ENCODE measurements around the gene CLNK.
"Not testable (repeated sequence)": the region's sequence is repeated elsewhere in the genome, so short reads cannot be mapped to it uniquely, and the experiment has no call there.

The CLNK gene

DNA sequence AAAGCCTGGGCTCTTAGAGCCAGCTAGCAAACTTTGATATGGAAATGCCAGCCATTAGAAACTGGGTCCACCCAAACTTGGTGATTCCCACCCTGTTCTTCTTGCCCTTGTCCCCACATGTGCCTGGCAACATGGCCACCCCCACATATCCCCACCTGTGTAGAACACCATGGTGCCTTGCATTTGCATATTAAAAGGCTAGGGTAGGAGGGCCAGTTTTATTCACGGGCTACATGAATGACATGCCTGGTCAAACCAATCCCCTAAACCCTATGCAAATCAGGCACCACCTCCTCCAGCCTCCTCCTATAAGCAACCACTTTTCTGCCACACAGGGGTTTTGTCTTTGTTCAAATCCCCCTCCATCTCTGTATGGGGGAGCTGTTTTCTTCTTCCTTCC, 104.9 kb downstream of the CLNK start:
- no peak for DNase-seq (ENCODE audit: low spot score)

DNA sequence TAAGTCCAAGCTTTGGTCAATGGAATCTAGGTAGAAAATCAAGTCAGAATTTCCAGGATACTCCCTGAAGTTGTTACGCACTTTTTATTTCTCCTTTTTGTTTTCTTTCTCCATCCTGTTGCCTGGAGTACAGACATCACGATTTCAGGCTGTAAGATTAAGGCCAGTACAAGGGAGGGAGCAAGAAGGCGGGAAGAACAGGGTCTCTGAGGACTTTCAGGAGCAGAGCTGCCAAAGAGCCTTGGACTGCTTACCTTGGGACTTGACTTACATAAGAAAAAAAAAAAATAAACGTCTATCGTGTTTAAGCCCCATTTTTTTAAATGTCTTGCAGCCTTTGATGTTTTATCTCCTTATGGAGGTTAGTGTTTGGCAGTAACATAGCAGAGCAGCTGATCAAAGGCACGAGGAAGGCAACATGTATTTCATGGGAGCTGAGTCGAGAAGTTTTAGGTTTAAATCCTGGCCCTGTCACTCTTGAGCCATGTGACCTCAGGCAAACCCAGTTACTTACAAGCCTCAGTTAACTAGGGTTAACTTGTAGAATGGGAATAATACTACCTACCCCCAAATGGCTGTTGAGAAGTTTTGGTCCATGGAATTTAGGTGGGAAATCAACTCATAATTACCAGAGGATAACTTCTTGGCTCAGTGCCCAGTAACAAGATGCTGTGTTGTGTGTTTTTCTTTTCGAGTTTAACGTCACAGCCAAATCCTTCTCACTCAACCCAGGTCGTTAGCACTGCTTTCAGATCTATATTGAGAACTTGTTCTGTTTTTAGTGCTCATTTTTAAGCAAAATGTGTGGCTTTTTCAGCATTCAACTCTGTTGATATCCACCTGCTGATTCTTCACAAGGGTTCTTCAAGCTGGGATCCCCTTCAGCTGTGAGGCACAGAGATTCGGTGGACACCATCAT, 106.8 kb downstream of the CLNK start:
- no peak for DNase-seq (ENCODE audit: low spot score)

DNA sequence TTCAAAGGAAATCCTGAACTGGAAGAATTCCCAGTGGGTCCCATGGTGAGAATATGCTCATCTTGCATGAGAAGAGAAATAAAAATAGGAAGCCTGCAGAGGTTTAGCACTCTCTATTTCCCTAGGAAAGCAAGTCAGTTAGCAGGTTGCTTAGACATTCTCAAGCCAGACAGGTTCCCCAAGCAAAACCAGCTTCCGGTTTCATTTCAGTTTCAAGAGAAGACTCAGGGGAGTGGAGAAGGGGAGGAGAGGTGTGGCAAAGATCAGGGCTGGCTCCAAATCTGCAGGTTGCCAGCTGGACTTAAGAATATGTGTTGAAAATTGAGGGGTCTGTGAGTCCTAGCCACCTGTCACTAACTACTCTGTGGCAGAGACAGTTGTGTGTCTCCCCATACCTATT, 107.5 kb downstream of the CLNK start:
- DNase-seq (ENCODE audit: low spot score): no peak

DNA sequence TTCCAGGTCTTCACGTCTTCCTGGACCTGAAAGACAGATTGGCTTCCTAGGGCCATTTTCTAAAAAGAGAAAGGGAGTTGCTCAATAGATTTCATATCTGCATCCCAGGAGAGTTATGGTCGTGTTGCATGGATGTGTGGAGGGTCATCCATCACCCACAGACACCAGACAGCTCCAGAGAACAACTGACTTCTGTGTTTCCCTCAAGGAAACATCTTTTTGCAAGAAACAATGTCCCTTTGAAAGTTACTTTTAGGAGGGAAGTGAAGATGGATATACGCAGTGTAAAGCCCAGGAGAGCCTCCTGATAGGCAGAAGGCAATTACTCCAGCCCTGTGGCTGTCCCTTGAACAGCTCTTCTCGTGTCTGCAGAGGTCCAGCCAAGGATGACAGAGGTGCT, 108.3 kb downstream of the CLNK start:
- no peak for DNase-seq (ENCODE audit: low spot score)

DNA sequence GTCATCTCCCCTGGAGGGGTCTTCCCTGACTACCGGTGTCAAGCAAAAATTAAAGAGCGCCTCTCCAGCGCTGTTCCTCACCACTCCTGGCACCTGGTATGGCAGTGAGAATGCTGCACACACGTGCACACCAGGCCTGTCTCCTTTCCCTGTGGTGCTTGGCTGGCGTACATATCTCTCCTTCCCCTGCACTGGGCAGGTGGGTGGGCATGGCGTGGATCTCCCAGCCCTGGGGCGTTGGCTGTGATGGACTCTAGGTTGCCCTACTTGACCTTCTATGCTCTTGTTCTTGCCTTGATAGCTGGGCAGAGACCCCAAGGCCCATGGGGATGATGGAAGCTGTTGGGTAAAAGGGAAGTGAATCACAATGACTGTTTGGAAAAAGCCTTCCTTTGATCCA, 109.2 kb downstream of the CLNK start:
- no peak for DNase-seq (ENCODE audit: low spot score)

DNA sequence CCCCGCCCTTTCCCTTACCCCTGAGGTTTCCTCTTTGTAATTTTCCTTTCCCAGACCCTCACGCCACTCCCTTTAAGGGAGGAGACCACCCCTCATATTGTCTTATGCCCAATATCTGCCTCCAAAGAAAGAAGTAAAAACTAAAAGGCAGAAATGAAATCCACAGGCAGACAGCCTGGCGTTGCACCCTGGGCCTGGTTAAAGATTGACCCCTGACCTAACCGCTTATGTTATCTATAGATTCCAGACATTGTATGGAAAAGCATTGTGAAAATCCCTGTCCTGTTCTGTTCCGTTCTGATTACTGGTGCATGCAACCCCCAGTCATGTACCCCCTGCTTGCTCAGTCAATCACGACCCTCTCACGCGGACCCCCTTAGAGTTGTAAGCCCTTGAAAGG, 110.0 kb downstream of the CLNK start:
- not testable (repeated sequence) for DNase-seq (ENCODE audit: low spot score)

DNA sequence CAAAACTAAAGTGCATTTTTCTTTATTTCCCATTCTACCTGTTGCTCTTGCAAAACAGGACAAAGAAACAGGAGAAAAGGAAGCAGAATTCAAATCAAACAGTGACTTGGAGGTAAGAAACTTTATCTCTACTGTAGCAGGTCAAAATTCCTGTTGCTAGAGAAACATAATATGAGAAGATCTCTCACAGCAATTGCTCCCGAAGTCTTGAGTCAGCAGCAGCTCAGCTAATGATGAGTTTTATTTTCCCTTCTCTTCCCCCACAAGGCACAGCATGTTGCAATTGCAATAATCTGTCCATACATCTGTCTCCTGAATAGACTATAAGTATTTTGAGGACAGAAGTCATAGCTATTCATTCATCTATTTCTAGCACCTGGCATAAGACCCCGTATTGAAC, 112.7 kb downstream of the CLNK start:
- no peak for DNase-seq (ENCODE audit: low spot score)

DNA sequence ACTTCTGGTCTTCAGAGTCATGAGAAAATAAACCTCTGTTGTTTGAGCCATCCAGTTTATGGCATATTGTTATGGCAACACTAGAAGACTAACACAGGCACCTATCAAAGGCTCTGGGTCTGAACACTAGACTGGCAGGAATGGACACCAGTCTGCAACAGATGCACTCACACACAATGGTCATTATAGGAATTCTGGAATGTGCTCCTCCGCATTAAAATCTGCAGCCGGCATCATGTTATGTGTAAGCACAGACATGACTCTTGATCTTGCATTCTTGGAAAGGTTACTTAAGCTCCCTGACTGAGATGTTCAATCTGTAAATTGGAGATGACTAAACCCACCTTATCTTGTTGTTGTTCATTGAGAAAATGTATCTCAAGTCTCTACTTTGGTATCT, 115.1 kb downstream of the CLNK start:
- no peak for DNase-seq (ENCODE audit: low spot score)

DNA sequence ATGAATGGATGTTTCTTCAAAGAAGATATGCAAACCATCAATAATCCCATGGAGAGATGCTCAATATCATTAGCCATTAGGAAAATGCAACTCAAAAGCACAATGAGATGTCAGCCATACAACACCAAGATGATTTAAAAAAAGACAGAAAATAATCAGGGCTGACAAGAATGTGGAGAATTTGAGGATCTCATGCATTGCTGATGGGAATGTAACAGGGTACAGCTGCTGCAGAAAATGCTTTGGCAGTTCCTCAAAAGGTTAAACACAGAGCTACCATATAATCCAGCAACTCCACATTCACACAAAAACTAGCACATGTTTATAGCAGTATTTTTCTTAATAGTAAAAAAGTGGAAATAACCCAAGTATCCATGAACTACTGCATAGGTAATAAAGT, 116.8 kb downstream of the CLNK start:
- DNase-seq (ENCODE audit: low spot score): no peak

DNA sequence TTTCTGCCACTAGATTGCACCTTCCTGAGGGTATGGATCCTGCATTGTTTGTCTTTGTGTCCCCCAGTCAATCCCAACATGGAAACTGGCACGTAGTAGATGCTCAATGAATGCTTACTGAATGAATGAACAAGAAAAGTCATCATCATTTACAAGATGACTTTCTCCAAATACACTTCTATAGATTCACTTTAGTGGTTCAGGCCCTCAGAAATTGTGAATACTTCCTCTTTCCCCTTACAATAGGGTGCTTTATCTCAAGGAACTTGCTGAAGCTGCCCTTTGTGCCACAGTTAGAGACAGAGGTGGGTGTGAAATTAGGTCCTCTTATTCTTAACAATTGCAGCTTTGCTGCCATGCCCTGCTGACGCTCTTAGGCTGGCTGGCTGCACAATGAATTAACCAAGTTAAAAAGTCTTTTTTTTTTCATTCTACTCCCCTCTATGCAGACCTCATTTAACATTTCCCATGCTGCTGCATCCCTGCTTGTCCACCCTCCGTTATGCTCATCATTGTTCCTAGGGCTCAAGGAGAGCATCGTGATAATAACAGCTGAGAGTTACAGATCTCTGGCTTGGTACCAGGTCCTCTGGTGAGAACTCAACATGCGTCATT, 119.3 kb downstream of the CLNK start:
- DNase-seq (ENCODE audit: low spot score): no peak

DNA sequence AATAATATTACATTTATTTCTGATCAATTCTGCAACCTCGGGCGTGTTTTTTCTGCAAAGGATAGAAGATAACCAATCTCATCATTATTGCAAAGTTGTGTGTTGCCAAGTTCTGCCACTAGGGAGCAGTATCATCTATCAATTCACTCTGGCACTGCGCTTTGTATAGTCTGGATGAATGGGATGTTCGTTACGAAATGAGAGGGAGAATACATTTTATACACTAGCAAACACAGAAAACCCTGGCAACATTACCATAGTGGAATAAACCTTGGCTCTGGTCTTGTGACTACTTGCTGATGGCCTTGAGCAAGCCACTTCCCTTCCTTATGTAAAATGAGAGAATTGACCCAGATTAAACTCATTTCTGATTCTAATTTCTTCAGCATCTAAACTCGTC, 129.9 kb downstream of the CLNK start:
- DNase-seq (ENCODE audit: low spot score): peak; percentile 30

DNA sequence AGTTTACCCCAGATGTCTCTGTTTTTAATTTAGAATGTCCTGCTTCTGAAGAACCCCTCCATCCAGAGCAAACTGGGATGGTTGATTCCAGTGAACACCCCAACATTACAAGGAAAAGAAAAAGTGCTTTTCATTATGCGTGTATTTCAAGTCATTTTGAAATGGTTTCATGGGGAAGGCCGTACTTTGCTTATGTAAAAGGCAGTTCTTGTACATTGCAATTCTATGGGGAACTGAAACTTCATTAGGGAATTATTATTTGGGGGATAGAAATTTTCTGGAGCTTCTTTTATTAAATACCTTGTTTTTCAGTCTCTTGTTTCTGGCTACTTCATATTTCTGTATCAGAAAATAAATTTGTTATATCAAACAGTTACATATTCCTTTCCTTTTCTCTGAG, 130.4 kb downstream of the CLNK start:
- DNase-seq (ENCODE audit: low spot score): no peak

DNA sequence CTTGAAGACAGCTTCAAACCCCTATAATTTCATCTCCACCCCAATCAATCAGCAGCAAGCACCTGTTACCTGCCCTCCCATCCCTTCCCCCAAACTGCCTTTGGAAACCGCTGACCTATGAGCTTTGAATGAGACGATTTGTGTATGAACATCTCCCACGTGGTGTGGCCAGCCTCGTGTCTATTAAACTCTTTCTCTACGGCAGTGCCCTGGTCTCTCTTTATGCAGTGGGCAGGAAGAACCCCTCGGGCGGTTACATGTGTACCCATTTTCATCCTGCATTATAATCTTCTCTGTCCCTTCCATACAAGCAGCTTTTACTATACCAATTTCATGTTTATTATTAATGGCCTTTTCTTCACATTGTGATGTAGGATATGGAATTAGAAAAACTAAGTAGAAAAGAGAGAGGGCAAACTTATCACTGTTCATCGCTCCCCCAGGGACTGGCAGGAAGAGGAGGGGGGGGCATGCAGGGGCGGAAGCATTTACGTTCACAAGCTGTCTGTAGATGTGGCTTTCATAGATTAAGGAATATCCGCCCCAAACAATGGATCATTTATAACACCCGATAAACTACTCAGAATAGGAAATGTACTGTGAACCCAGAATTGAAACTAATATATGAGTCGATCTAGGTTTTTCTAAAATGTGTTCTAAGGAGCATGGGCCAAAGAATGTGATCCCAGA, 131.8 kb downstream of the CLNK start:
- no peak for DNase-seq (ENCODE audit: low spot score)

DNA sequence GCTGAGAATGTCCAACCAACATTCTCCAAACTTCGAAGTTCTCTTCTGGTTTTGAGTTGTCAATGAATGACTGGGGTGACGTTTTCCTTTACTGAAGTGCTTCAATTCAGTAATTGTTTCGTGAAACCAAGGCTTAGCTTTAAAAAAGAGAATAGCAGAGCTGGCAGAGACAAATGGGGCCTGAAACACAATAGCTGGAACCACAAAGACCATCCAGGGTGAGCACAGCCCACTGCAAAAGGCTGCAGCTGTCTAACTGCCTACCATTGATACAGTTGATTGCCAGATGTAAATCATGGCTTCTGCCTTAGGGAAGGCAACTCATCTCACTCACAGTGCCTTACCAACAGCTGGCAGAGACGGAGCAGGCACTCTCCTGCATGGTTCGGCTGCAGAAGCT, 148.7 kb downstream of the CLNK start:
- no peak for DNase-seq (ENCODE audit: low spot score)

DNA sequence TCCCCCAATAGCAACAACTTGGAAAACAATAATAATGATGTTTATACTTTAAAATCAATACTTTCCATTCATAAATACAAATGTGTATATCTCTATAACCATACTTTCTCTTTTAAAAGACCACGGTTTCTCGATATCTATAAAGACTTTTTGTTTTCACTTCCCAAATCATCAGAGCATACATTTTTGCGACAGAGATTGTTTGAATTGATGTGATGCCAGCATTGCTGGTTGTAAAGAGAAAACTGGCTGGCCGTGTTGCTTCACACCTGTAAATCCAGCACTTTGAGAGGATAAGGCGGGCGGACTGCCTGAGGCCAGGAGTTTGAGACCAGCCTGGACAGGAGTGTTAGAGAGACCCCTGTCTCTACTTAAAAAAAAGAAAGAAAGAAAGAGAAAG, 149.7 kb downstream of the CLNK start:
- DNase-seq (ENCODE audit: low spot score): no peak

DNA sequence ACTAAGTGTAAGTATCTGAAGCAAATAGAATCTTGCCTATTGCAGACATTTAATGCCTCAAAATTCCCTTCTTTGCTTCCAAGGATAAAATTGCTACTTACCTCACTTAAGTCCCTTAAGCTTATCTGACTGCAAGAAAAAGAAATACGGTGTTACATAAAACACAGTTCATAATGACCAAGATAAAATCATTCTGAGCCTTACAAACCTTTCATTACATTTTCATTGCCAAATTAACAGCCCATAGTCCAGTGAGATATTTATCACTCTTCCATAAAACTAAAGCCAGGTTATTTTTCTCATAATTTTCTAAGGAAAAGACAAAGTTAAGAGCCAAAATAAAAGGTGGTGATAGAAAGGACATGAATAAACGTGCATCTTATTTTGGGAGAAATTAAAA, 152.4 kb downstream of the CLNK start:
- DNase-seq (ENCODE audit: low spot score): no peak

DNA sequence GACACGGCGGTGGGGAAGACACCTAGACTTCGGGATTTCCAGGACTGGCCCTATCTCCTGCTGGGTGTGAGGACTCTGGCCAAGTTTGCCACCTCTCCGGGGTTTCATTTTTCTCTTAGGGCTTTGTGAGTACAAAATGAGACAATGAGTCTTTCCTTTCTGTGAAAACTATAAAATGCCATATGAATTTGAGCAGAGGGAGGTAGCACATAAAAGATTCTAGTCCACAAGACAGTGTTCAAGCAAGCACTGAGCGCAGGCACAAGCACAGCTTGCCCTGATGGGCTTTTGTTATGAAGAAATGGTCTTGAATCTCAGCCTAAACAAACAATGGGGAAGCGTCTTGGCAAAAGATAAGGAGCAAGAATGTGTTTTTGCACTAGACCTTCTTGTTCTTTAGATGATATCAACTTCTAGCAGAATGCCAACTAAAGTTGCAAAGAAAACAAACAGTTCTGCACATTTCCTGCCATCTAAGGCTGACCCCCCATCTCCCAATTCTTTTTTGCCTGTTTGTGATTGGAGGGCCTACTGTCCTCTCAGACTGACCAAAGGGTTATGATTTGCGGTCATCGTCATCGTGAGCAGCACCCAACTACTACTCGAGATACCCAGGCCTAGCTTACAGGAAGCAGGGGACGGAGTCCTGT, 154.3 kb downstream of the CLNK start:
- DNase-seq (ENCODE audit: low spot score): no peak

DNA sequence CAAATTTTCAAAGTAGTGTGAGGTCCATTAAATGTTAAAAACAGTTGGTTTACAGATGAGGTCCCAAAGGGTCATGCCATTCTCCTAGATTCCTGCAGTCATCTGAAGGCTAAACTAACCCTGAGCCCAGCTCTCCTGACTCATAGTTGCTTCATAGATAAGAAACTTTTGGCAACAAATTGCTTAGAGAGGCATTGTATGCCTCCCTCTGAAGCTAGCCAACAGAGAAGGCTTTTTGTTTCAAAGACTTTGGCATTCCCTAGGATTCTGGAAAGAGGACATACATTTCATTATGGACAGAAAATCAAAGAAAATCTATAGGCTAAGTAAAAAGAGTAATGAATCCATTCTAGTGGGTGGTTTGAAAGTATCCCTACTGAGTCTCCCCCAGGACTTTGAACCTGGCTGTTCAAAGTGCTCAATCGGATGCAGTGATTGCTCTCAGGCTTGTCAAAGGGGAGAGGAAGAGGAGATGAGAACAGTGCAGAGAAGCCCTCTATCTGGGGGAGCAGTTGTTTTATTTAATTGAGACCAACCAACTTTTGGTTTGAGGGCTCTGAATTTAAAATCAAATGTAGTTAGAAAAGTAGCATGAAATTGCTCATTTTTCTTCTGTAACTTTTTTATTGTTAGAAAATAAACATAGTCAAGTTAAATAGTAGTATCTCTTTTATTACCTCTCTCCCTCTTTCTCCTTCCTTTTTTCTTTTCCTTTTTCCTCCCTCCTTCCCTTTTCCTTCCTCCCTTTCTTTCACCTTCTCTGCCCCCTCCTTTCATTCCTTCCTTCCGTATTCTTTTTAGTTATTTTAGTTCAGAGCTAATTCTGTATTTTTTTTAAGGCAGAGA, 155.1 kb downstream of the CLNK start:
- no peak for DNase-seq (ENCODE audit: low spot score)

DNA sequence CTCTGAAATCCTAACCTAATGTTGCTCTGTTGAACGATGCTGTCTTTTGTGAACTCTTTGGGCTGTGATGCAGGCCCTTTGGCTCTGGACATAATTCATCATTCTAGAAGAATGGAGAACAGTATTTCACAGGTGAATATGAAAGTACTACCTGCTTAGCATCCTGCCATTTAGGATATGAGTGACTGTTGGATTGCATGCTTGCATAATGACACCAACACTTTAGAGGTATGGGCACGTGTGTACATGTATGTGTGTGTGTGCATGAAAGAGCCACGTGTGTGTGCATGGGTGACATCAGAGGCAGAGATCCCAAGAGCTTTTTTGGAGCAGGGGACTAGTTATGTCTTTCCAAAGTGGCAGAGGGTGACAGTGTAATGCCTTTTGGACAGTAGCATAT, 157.1 kb downstream of the CLNK start:
- DNase-seq (ENCODE audit: low spot score): no peak

DNA sequence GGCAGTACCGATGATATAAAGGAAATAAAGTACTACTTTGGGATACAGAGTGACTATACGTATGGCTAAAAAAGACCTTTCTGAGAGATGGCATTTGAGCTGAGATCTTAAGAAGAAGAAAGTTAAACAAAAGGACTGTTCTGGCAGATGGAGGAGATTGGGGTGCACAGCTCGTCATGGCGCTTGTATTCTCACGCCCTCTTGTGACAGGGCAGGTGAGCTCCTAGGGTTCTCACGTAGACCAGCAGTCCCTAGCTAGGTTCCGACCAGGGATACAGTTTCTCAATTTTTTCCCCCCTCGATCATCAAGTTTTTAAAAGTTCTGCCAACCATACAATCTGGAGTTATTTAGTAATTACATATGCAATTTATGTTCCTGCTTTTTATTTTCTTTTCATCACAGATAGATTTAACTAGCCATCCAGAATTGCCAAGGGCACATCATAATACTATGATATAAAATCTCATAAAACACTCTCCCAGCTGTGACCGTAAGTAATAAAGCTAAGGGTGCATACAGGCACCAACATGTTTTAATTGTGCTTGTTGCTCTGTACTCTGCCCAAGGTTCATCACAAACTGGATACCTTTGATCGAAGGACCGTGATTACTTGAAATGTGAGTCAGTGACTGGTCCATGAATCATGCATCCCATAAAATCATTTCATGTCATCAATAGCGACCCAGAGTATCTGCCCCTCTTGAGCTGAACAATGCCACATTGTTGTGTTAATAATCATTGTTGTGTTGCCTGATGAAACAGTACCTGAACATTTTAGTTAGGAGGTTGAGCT, 157.9 kb downstream of the CLNK start:
- DNase-seq (ENCODE audit: low spot score): no peak

All from SK-N-DZ (cell line).